ENCODE measurements around the gene CYP1A1. TPM values are rescaled to one million over a fixed set of nuclear protein-coding genes. Genes with fewer than 3 reads are reported as not detected.

CYP1A1 gene
- total and polyA plus RNA-seq, 9 of the 15 experiments (the other 6 are each of a cell fraction or from before 2014, with no cell fraction given), result 0.04 to 0.13 (median 0.05) TPM; not detected in 5

DNA sequence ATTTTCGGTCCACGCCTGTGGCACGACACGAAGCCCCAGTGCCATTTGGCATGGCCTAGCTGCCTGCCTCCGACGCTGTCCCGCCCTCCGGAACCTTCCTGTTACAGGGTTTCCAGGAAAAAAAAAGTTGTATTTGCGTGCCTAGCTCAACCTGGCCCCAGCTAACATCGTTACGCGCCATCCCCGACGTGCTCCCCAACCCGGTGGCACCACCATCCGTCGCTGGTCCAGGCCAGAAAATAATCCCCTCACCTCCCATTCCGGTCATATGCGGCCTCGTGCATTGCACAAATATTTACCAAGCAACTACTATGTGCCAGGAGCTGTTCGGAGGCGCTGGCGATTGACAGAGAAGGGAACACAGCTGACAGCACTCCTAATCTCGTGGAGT lies 1.4 kb upstream of the CYP1A1 start:
- FAIRE-seq (no peak), ATAC-seq (no peak), DNase-seq (ENCODE audit: extremely low read depth in 1 of 4, low spot score in 3 of 4) (no peak)
- ChIA-PET CTCF (ENCODE audit: low intra/inter-chr PET ratio) (no interaction called here), POLR2A (no interaction called here)
- peaks cover 5 to 19% of the 10 kb centered on the region in 2 experiments; a peak in 2 of 5 replicates for H3K4me1 ChIP-seq (replicated peaks in 1 of 2; ENCODE audit: control insufficient read depth in 2 of 2, insufficient read depth in 2 of 2, low read length in 2 of 2)
- H3K9me3 ChIP-seq (replicated peaks; ENCODE audit: control insufficient read depth, insufficient read depth, low read depth, low read length), result no peaks in the 10 kb centered on the region
- TF ChIP-seq, protein P1, sequence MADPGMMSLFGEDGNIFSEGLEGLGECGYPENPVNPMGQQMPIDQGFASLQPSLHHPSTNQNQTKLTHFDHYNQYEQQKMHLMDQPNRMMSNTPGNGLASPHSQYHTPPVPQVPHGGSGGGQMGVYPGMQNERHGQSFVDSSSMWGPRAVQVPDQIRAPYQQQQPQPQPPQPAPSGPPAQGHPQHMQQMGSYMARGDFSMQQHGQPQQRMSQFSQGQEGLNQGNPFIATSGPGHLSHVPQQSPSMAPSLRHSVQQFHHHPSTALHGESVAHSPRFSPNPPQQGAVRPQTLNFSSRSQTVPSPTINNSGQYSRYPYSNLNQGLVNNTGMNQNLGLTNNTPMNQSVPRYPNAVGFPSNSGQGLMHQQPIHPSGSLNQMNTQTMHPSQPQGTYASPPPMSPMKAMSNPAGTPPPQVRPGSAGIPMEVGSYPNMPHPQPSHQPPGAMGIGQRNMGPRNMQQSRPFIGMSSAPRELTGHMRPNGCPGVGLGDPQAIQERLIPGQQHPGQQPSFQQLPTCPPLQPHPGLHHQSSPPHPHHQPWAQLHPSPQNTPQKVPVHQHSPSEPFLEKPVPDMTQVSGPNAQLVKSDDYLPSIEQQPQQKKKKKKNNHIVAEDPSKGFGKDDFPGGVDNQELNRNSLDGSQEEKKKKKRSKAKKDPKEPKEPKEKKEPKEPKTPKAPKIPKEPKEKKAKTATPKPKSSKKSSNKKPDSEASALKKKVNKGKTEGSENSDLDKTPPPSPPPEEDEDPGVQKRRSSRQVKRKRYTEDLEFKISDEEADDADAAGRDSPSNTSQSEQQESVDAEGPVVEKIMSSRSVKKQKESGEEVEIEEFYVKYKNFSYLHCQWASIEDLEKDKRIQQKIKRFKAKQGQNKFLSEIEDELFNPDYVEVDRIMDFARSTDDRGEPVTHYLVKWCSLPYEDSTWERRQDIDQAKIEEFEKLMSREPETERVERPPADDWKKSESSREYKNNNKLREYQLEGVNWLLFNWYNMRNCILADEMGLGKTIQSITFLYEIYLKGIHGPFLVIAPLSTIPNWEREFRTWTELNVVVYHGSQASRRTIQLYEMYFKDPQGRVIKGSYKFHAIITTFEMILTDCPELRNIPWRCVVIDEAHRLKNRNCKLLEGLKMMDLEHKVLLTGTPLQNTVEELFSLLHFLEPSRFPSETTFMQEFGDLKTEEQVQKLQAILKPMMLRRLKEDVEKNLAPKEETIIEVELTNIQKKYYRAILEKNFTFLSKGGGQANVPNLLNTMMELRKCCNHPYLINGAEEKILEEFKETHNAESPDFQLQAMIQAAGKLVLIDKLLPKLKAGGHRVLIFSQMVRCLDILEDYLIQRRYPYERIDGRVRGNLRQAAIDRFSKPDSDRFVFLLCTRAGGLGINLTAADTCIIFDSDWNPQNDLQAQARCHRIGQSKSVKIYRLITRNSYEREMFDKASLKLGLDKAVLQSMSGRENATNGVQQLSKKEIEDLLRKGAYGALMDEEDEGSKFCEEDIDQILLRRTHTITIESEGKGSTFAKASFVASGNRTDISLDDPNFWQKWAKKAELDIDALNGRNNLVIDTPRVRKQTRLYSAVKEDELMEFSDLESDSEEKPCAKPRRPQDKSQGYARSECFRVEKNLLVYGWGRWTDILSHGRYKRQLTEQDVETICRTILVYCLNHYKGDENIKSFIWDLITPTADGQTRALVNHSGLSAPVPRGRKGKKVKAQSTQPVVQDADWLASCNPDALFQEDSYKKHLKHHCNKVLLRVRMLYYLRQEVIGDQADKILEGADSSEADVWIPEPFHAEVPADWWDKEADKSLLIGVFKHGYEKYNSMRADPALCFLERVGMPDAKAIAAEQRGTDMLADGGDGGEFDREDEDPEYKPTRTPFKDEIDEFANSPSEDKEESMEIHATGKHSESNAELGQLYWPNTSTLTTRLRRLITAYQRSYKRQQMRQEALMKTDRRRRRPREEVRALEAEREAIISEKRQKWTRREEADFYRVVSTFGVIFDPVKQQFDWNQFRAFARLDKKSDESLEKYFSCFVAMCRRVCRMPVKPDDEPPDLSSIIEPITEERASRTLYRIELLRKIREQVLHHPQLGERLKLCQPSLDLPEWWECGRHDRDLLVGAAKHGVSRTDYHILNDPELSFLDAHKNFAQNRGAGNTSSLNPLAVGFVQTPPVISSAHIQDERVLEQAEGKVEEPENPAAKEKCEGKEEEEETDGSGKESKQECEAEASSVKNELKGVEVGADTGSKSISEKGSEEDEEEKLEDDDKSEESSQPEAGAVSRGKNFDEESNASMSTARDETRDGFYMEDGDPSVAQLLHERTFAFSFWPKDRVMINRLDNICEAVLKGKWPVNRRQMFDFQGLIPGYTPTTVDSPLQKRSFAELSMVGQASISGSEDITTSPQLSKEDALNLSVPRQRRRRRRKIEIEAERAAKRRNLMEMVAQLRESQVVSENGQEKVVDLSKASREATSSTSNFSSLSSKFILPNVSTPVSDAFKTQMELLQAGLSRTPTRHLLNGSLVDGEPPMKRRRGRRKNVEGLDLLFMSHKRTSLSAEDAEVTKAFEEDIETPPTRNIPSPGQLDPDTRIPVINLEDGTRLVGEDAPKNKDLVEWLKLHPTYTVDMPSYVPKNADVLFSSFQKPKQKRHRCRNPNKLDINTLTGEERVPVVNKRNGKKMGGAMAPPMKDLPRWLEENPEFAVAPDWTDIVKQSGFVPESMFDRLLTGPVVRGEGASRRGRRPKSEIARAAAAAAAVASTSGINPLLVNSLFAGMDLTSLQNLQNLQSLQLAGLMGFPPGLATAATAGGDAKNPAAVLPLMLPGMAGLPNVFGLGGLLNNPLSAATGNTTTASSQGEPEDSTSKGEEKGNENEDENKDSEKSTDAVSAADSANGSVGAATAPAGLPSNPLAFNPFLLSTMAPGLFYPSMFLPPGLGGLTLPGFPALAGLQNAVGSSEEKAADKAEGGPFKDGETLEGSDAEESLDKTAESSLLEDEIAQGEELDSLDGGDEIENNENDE (IDR thresholded peaks at IDR 0.05; ENCODE audit: low read depth, low read length), result no peak
- no peak for TF ChIP-seq ZBTB1 (CRISPR knock-in tag; IDR thresholded peaks at IDR 0.05; ENCODE audit: borderline replicate concordance, low read depth)
- TF ChIP-seq, protein P2, sequence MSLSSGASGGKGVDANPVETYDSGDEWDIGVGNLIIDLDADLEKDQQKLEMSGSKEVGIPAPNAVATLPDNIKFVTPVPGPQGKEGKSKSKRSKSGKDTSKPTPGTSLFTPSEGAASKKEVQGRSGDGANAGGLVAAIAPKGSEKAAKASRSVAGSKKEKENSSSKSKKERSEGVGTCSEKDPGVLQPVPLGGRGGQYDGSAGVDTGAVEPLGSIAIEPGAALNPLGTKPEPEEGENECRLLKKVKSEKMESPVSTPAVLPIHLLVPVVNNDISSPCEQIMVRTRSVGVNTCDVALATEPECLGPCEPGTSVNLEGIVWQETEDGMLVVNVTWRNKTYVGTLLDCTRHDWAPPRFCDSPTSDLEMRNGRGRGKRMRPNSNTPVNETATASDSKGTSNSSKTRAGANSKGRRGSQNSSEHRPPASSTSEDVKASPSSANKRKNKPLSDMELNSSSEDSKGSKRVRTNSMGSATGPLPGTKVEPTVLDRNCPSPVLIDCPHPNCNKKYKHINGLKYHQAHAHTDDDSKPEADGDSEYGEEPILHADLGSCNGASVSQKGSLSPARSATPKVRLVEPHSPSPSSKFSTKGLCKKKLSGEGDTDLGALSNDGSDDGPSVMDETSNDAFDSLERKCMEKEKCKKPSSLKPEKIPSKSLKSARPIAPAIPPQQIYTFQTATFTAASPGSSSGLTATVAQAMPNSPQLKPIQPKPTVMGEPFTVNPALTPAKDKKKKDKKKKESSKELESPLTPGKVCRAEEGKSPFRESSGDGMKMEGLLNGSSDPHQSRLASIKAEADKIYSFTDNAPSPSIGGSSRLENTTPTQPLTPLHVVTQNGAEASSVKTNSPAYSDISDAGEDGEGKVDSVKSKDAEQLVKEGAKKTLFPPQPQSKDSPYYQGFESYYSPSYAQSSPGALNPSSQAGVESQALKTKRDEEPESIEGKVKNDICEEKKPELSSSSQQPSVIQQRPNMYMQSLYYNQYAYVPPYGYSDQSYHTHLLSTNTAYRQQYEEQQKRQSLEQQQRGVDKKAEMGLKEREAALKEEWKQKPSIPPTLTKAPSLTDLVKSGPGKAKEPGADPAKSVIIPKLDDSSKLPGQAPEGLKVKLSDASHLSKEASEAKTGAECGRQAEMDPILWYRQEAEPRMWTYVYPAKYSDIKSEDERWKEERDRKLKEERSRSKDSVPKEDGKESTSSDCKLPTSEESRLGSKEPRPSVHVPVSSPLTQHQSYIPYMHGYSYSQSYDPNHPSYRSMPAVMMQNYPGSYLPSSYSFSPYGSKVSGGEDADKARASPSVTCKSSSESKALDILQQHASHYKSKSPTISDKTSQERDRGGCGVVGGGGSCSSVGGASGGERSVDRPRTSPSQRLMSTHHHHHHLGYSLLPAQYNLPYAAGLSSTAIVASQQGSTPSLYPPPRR (CRISPR knock-in tag; IDR thresholded peaks at IDR 0.05; ENCODE audit: borderline replicate concordance), result no peak
- TF ChIP-seq BRD9 (IDR thresholded peaks at IDR 0.05; ENCODE audit: low read depth, partially characterized antibody), result no peak
- TF ChIP-seq ZNF644 (tag; IDR thresholded peaks at IDR 0.05; ENCODE audit: low read depth), result no peak
- TF ChIP-seq ATF7 (IDR thresholded peaks at IDR 0.05), result no peak
- no peak overlapping the region for H3K9ac ChIP-seq (ENCODE audit: insufficient read depth in 1 of 2, low read depth in 2 of 2, low read length in 2 of 2)
- WGBS (ENCODE audit: insufficient coverage, low coverage, missing lambda C conversion rate), result 27% methylated on average over 20 of the region's 24 CpGs
- in situ Hi-C loops (cut with MboI) (no loop called here), intact Hi-C loops (cut with micrococcal nuclease) (no loop called here)
- no peak overlapping the region for H2AFZ ChIP-seq (ENCODE audit: low read depth, low read length)
- no peaks in the 10 kb centered on the region for H3K9me1 ChIP-seq (ENCODE audit: control insufficient read depth, insufficient read depth, low read length)
- H3K27ac ChIP-seq (ENCODE audit: extremely low read depth, low read depth, low read length), result no peak overlapping the region
- H3K79me2 ChIP-seq (ENCODE audit: control insufficient read depth, insufficient read depth, low read length), result no peaks in the 10 kb centered on the region
- no peaks in the 10 kb centered on the region for H4K20me1 ChIP-seq (replicated peaks; ENCODE audit: control insufficient read depth, insufficient read depth, low read length)
- no peak overlapping the region for H3K4me2 ChIP-seq (ENCODE audit: insufficient read depth, low read length)
- H3K36me3 ChIP-seq (ENCODE audit: control insufficient read depth, insufficient read depth, low read length), result no peaks in the 10 kb centered on the region
- BruUV-seq (replicated peaks), result no TSS peak
- no peak overlapping the region for H3K4me3 ChIP-seq
- H3K27me3 ChIP-seq (ENCODE audit: control insufficient read depth in 2 of 2, insufficient read depth in 2 of 2, low read length in 2 of 2), result peaks cover 39 to 73% of the 10 kb centered on the region in 2 experiments
